GM13977 (cell line): ENCODE measurements around the gene TP53AIP1.

Experiments used
- DNase-seq: peaks from one replicate; pipeline ENCODE4 v3.0.0; 2012; ENCODE audit warnings: low spot score
- in situ Hi-C: fragments of 300-500 bp; cut with MboI; formaldehyde crosslinking; loops from one replicate; pipeline ENCODE4 v1.12.0; 2022; ENCODE audit warnings: low sequenced_read_pairs, low pct_unique_long_range_greater_than_20kb, mixed read lengths, inconsistent platforms; ENCODE audit not compliant: unreplicated experiment
- TF ChIP-seq, protein P1 (sequence below): IDR thresholded peaks from 2 replicates; pipeline ENCODE4 v1.5.1; 2012; ENCODE audit warnings: mild to moderate bottlenecking, control low read depth; ENCODE audit not compliant: insufficient read depth; ENCODE audit errors: extremely low read depth, missing control alignments

Gene TP53AIP1, protein sequence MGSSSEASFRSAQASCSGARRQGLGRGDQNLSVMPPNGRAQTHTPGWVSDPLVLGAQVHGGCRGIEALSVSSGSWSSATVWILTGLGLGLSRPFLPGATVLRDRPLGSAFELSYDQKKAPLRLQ

DNA sequence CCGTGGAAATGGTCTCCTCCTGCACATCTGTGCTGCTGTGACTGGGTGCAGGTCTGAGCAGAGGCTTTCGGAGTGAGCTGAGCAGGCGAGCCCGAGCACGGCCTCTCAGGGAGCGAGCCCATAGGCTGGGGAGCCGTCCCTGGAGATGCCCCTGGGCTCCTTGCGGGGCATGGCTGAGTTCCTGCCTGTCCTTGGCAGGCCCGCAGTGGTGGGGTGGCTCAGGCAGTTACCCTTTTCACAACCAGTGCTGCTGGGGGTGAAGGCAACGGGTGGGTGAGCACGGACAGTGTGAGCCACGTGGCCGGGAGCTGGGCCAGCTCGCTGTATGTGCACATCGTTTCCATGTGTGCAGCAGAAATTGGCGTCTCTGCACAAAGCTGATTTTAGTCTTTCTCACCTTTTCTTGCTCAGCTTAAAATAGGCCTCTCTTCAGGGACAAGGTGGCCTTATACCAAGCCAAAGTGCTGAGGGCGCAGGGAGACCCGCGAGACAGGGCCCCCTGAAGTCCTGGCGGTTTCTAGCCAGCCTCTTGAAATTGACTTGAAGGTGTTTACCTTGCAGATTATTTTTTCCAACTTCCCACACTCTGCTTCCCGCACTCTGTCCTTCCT lies at the start of gene TP53AIP1:
Gene TP53AIP1 (minus strand): TSS at position 55 of the 611 bp plus-strand sequence. CDS start 5,053 bp downstream, outside the sequence.
- in situ Hi-C loops, result no loop called here
- TF ChIP-seq, protein P1, sequence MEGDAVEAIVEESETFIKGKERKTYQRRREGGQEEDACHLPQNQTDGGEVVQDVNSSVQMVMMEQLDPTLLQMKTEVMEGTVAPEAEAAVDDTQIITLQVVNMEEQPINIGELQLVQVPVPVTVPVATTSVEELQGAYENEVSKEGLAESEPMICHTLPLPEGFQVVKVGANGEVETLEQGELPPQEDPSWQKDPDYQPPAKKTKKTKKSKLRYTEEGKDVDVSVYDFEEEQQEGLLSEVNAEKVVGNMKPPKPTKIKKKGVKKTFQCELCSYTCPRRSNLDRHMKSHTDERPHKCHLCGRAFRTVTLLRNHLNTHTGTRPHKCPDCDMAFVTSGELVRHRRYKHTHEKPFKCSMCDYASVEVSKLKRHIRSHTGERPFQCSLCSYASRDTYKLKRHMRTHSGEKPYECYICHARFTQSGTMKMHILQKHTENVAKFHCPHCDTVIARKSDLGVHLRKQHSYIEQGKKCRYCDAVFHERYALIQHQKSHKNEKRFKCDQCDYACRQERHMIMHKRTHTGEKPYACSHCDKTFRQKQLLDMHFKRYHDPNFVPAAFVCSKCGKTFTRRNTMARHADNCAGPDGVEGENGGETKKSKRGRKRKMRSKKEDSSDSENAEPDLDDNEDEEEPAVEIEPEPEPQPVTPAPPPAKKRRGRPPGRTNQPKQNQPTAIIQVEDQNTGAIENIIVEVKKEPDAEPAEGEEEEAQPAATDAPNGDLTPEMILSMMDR, result no peak
- no peak for DNase-seq

DNA sequence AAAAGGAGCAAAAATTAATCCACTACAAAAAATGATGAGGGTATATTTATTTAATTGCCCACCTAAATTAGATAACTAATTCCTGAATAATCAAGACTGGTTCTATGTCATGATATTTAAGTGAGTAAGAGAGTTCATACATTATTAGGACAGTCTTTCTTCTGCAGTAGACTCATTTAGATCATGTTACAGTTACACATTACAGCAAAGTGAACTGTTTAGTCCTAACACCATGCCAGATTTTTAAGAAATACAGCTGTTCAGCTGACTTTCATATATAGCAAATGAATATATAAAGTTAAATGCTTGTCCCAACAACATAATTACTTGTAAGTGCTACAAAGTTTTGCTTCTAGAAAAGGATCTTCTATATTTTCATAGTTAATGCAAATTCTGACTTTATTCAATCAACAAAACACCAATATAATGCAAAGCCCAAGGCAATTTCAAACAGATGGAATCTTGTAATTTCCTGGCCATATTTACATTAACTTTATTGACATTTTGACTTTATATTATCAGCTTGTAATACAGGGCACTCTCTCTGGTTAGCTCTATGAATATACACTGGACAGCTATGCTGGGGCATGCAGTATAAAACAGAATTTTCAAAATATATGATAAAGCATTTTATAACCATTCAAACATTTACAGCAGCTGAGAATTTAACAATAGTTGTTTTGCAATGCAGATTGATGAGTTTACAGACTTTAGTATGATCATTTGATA lies 45.7 kb upstream of the TP53AIP1 start:
- no peak for DNase-seq
- in situ Hi-C loops, result no loop called here
- TF ChIP-seq, protein P1, result no peak

DNA sequence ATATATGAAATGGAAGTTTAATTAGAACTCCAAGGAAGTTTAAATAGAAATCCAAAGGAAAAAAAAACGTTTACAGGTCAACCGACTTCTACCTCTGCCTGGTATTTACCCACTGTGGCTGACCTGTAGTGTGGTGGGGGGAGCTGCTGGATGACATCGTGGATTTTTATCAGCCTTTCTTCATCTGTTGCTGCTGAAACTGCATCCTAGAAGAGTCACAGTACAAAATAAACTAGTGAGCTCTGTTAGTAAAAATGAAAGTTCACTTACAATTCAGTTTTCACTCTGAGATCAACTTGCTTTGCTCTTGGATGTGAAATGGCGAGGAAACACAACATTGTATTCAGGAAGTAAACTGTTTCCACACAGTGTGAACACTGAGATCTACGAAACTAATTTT lies 43.2 kb upstream of the TP53AIP1 start:
- no peak for DNase-seq
- in situ Hi-C loops, result no loop called here
- TF ChIP-seq, protein P1, result no peak

DNA sequence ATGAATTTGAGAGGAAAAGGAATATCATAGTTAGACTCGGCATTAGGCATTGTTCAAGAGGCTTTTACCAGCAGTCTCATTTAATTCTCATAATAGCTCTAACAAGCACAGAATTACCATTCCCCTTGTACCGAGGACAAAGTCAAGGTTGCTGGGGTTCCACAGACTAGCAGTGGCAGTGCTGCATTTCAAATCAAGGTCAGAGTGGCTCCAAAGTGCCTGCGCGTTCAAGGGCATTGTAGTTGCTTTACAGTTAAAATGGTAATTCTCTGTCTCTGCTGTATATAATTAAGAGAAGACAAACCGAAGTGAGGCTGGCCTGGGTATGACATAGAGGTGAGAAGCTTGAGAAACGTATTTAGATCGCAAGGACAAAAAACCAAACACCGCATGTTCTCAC lies 40.4 kb upstream of the TP53AIP1 start:
- TF ChIP-seq, protein P1, result no peak
- DNase-seq, result no peak
- in situ Hi-C loops, result no loop called here

DNA sequence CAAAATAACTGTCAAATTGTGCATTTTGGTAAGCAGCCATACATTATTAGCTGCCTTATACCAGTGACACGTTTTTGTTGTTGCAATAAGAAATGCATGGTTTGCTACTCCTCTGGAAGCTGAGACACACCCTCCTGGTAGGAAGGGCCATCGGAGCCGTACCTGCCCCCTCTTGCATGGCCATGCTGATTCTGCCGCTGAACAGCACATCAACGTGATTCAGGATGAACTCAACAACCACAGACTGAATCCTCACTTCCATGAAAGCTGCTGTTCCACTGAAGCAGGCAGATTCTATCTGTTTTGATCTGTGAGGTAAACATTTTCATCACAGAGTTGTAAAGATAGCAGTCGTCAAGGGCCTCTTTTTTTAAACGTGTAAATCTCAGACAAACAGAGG lies 38.6 kb upstream of the TP53AIP1 start:
- DNase-seq, result no peak
- TF ChIP-seq, protein P1, result no peak
- in situ Hi-C loops, result no loop called here

DNA sequence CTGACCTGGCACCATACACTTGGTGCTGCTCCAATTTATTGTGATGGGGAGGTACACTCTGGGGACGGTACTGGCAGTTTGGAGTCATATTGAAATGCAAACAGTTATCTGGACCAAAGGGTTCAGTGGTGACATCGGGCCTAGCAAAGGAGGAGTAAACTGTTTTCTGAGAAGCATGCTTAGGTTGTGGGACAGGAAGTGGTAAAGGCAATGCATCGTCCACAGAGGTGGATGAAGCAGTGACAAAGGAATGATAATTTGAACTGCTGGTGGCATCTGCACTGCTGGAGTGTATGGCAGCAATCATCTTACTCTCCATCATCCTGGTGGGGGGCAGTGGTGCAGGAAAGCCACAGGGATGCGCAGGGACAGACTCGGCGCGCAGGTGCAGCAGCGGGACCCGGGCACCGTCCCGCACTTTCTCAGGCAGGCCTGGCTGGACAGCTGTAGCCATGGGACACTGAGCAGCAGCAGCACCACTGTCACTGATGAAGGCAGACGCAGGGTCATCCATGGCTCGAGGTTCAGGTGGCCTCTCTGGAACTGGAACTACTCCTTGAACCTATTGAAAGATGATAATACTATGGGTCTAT lies 28.0 kb upstream of the TP53AIP1 start:
- TF ChIP-seq, protein P1, result no peak
- no peak for DNase-seq
- in situ Hi-C loops, result no loop called here
